Osteoblast (primary cell): Measurements from ENCODE around the gene FKBP10. TPM values are rescaled to one million over a fixed set of nuclear protein-coding genes. Genes with fewer than 3 reads are reported as not detected.

Experiments
- DNase-seq: peaks from one replicate; pipeline ENCODE4 v3.0.0; 2011; ENCODE audit warnings: low spot score, mixed read lengths; ENCODE audit not compliant: insufficient read length; ENCODE audit errors: missing footprints
- H2AFZ ChIP-seq: 2 replicates; pipeline ENCODE4 v1.6.0; 2011; ENCODE audit warnings: mild to moderate bottlenecking, low read length
- H3K27ac ChIP-seq: 2 replicates; pipeline ENCODE4 v1.5.1; 2011; ENCODE audit warnings: mild to moderate bottlenecking, low read depth, low read length, moderate library complexity
- H3K27me3 ChIP-seq: 2 replicates; pipeline ENCODE4 v1.6.0; 2012; ENCODE audit warnings: mild to moderate bottlenecking, control low read depth, inconsistent platforms, low read length, moderate library complexity; ENCODE audit not compliant: insufficient read depth
- H3K36me3 ChIP-seq: 2 replicates; pipeline ENCODE4 v1.5.1; 2011; ENCODE audit warnings: mild to moderate bottlenecking, low read length, control low read depth, moderate library complexity; ENCODE audit not compliant: insufficient read depth
- H3K4me1 ChIP-seq: 2 replicates; pipeline ENCODE4 v1.5.1; 2011; ENCODE audit warnings: mild to moderate bottlenecking, low read length, control low read depth, moderate library complexity; ENCODE audit not compliant: insufficient read depth
- H3K4me2 ChIP-seq: 2 replicates; pipeline ENCODE4 v1.6.0; 2011; ENCODE audit warnings: mild to moderate bottlenecking, low read length; ENCODE audit not compliant: insufficient read depth
- H3K4me3 ChIP-seq: fragments of 200-600 bp; sonication (generic); 3 replicates; pipeline ENCODE4 v1.5.1; 2012; ENCODE audit warnings: mild to moderate bottlenecking, low read length, inconsistent platforms; ENCODE audit not compliant: insufficient read depth
- H3K79me2 ChIP-seq: 2 replicates; pipeline ENCODE4 v1.6.0; 2012; ENCODE audit warnings: mild to moderate bottlenecking, low read length, control low read depth, inconsistent platforms; ENCODE audit not compliant: insufficient read depth
- H3K9me3 ChIP-seq: 2 replicates; pipeline ENCODE4 v1.5.1; 2011; ENCODE audit warnings: low read depth, low read length, control low read depth
- H4K20me1 ChIP-seq: 2 replicates; pipeline ENCODE4 v1.6.0; 2012; ENCODE audit warnings: mild to moderate bottlenecking, low read length, control low read depth; ENCODE audit not compliant: insufficient read depth
- total RNA-seq: library from RNA; depleted of rRNA; stranded (reverse); fragments of >200 nt; gene quantifications from 2 replicates; pipeline ENCODE4 v1.2.3, GENCODE V29; 2012
- TF ChIP-seq, protein P1 (sequence below): IDR thresholded peaks from 2 replicates; pipeline ENCODE4 v1.5.1; 2011; ENCODE audit warnings: mild to moderate bottlenecking, low read depth, low read length, moderate library complexity; ENCODE audit errors: extremely low read depth

FKBP10 gene
- total RNA-seq, 1 donor: 396 TPM

DNA sequence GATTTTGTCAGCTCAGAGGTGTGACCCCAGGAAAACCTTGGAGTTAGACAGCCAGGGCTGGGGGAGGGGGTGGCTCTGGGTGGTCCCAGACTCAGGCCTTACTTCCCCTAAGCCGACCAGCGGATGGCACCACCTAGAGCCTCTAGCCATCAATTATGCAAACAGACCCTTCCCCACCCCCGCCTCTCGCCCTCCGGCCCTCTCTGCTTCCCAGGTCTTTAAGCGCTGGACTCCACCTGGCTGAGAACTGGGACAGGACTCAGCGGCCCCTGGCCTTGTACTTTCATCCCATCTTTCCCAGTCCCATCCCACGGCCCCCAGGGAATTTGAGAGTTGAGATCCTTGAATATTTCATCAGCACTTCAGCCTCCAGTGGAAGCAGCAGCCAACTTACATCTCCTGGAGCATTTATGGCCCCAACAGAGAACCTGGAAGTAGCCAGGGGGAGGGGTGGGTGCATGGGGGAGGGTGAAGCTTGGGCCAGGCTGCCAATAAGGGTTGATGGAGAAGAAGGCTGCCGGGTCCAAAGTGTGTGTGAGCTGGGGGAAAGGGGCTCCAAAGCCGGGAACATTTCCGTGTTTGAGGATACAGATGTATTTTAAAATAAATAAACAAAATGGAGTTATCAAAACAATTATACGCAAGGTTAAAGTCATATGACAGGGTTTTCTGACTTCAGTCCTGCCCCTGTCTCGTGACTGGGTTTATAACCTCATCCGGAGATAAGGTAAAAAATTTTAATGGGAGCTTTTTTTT is 18.8 kb upstream of the FKBP10 start:
- Histone ChIP-seq H2AFZ (no peak overlapping the region), H3K9me3 (no peaks in the 10 kb centered on the region), H3K4me2 (no peak overlapping the region), H3K4me1 (peaks cover 10% of the 10 kb centered on the region), H3K27me3 (peaks cover 3% of the 10 kb centered on the region), H3K27ac (no peak overlapping the region), H3K36me3 (no peaks in the 10 kb centered on the region), H3K79me2 (no peaks in the 10 kb centered on the region), H3K4me3 (no peak overlapping the region), H4K20me1 (no peaks in the 10 kb centered on the region)
- peak; percentile 64 for DNase-seq
- TF ChIP-seq, protein P1, sequence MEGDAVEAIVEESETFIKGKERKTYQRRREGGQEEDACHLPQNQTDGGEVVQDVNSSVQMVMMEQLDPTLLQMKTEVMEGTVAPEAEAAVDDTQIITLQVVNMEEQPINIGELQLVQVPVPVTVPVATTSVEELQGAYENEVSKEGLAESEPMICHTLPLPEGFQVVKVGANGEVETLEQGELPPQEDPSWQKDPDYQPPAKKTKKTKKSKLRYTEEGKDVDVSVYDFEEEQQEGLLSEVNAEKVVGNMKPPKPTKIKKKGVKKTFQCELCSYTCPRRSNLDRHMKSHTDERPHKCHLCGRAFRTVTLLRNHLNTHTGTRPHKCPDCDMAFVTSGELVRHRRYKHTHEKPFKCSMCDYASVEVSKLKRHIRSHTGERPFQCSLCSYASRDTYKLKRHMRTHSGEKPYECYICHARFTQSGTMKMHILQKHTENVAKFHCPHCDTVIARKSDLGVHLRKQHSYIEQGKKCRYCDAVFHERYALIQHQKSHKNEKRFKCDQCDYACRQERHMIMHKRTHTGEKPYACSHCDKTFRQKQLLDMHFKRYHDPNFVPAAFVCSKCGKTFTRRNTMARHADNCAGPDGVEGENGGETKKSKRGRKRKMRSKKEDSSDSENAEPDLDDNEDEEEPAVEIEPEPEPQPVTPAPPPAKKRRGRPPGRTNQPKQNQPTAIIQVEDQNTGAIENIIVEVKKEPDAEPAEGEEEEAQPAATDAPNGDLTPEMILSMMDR: no peak

DNA sequence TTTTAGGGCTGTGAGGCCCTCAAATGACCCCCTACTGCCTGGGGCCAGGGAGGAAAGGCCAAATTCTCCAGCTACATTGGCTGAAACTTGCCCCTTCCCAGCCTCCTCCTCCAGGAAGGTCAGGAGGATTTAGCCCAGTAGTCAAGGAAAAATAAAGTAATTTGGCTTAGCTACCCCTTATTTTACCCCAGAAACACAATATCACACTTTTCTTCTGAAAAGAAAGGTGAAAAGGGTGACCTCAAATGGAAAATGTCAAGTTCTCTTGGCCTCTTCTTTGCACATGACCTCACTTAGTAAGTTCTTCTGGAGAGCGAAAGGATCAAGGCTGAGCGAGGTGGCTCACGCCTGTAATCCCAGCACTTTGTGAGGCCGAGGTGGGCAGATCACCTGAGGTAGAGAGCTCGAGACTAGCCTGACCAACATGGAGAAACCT is 18.2 kb upstream of the FKBP10 start:
- Histone ChIP-seq H3K36me3 (no peaks in the 10 kb centered on the region), H3K4me2 (no peak overlapping the region), H3K9me3 (no peaks in the 10 kb centered on the region), H3K27me3 (peaks cover 3% of the 10 kb centered on the region), H3K79me2 (no peaks in the 10 kb centered on the region), H3K27ac (no peak overlapping the region), H2AFZ (no peak overlapping the region), H3K4me3 (no peak overlapping the region), H3K4me1 (peaks cover 10% of the 10 kb centered on the region), H4K20me1 (no peaks in the 10 kb centered on the region)
- no peak for DNase-seq
- TF ChIP-seq, protein P1: no peak

DNA sequence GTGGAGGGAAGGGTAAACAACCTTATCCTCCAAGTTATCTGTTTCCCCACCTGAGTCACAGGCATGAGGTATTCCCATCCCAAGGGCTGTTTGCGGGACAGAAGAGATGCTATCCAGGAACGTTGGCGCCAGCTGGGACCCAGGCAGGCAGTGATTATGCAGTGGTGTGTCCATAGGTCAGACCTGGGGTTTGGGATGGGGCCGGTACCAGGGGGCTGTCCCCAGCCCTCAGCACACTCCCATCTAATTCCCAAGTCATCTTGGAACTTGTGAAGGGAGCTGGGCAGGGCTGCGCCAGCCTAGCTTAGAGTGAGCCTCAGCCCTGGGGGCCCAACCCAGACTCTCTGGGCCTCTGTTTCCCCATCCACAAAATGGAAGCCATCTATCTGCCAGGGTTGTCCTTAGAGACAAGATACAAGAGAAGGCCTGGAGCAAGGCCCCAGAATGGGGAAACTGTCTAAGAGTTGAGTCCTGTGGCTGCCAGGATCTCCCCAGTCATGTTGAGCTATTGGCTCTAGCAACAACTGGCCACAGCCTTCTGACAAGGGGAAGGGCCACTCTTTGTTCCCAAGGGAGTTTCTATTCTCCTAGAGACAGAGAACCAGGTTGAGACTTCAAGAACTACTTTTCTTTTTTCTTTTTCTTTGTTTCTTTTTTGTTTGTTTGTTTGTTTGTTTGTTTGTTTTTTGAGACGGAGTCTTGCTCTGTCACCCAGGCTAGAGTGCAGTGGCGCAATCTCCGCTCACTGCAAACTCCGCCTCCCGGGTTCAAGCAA is 16.5 kb upstream of the FKBP10 start:
- H3K4me3 ChIP-seq: no peak overlapping the region
- peaks cover 12% of the 10 kb centered on the region for H3K4me1 ChIP-seq
- no peak overlapping the region for H3K4me2 ChIP-seq
- H3K27ac ChIP-seq: no peak overlapping the region
- H3K9me3 ChIP-seq: no peaks in the 10 kb centered on the region
- no peaks in the 10 kb centered on the region for H3K27me3 ChIP-seq
- H2AFZ ChIP-seq: no peak overlapping the region
- no peaks in the 10 kb centered on the region for H3K79me2 ChIP-seq
- DNase-seq: peak; percentile 22
- no peaks in the 10 kb centered on the region for H3K36me3 ChIP-seq
- no peaks in the 10 kb centered on the region for H4K20me1 ChIP-seq
- TF ChIP-seq, protein P1: no peak

DNA sequence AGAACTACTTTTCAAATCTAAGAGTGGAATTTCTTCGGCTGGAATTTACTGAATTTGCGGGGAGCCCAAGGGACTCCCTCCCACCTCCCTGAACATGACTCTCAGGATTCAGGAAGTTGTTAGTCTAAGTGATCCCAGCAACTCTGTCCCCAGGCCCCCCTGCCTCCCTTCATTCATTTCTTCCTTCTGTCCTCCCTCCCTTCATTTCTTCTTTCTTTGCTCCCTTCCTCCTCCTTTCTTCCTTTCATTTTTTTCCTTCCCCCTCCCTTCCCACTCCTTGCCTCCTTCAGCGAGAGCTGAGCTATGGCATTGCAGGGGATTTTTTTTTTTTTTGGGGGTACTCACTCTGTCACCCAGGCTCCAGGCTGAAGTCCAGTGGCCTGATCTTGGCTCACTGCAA is 15.4 kb upstream of the FKBP10 start:
- H3K4me3 ChIP-seq: no peak overlapping the region
- no peak overlapping the region for H3K27ac ChIP-seq
- DNase-seq: peak; percentile 15
- TF ChIP-seq, protein P1: no peak
- H3K27me3 ChIP-seq: no peaks in the 10 kb centered on the region
- H3K4me2 ChIP-seq: no peak overlapping the region
- H4K20me1 ChIP-seq: peaks cover 3% of the 10 kb centered on the region
- H3K79me2 ChIP-seq: no peaks in the 10 kb centered on the region
- H3K36me3 ChIP-seq: peaks cover 4% of the 10 kb centered on the region
- H2AFZ ChIP-seq: no peak overlapping the region
- peaks cover 14% of the 10 kb centered on the region for H3K4me1 ChIP-seq
- no peaks in the 10 kb centered on the region for H3K9me3 ChIP-seq
